Psoas muscle (tissue), 8 donors: Measurements from ENCODE around the gene RAPSN. TPM values are rescaled to one million over a fixed set of nuclear protein-coding genes. Genes with fewer than 3 reads are reported as not detected.

Source experiments
- ATAC-seq, 4 donors: fragments of 200-7000 bp; cut with Tn5 transposase; one replicate each; pipeline ENCODE4 v1.9.1; 2020; ENCODE audit warnings: moderate library complexity in 3 of 4, mild to moderate bottlenecking in 2 of 4
- DNase-seq, 2 donors: peaks; one replicate each; pipeline ENCODE4 v3.0.0-alpha.2; 2020
- H3K27ac ChIP-seq: fragments of 200-600 bp; one replicate; pipeline ENCODE4 v1.8.0; 2022
- H3K27me3 ChIP-seq, 3 donors: fragments of 200-600 bp in 1 of 3; one replicate each; pipeline versions ENCODE4 v1.6.1 to v1.8.0; 2013 to 2022; ENCODE audit warnings: low read length in 2 of 3, mild to moderate bottlenecking in 2 of 3, moderate library complexity in 1 of 3; ENCODE audit not compliant: insufficient read depth in 3 of 3
- H3K36me3 ChIP-seq, 2 donors: fragments of 200-600 bp in 1 of 2; one replicate each; pipeline versions ENCODE4 v1.6.1 to v1.8.0; 2013 to 2022; ENCODE audit warnings: low read depth in 1 of 2, mild to moderate bottlenecking in 1 of 2, moderate library complexity in 1 of 2; ENCODE audit not compliant: insufficient read depth in 1 of 2
- H3K4me1 ChIP-seq: fragments of 200-600 bp; one replicate; pipeline ENCODE4 v1.8.0; 2022
- H3K4me3 ChIP-seq: fragments of 200-600 bp; one replicate; pipeline ENCODE4 v1.8.0; 2022; ENCODE audit warnings: mild to moderate bottlenecking
- H3K9me3 ChIP-seq: fragments of 200-600 bp; one replicate; pipeline ENCODE4 v1.8.0; 2022
- WGBS, 3 donors: extraction: QIAGEN DNeasy Blood & Tissue Kit; methylation state at CpG; one replicate each; pipeline versions ENCODE4 v1.1.6 to v1.1.7; 2013; 5-methylcytosine and 5-hydroxymethylcytosine counted together
- intact Hi-C, 2 donors: fragments of 100-400 bp; cut with DNase I; formaldehyde crosslinking; loops; one replicate each; pipeline versions ENCODE4 v1.11.0 to v1.14.2; 2022
- long read RNA-seq, 2 donors: library from polyadenylated mRNA; unstranded; transcript quantifications; one replicate each; pipeline ENCODE4 v2.0.0, GENCODE V29; 2021
- polyA plus RNA-seq, 3 donors: library from polyadenylated mRNA; stranded (reverse); fragments of 200-250 nt; gene quantifications; one replicate each; pipeline ENCODE4 v1.2.3, GENCODE V29; 2013
- total RNA-seq, 4 donors: library from RNA; stranded (reverse); fragmentation: NEBNext Ultra II Directional in 2 of 4; extraction: Animal tissue kit (Norgen Biotek cat#: 25700) in 2 of 4; gene quantifications; one replicate each; pipeline versions ENCODE4 v1.2.1 to v1.2.4, GENCODE V29; 2021 to 2023
- TF ChIP-seq, protein P1 (sequence below): fragments of 200-600 bp; IDR thresholded peaks from one replicate; pipeline ENCODE4 v1.8.0; 2022; ENCODE audit warnings: antibody characterized with exemption
- donor health status: healthy with polysubstance abuse.
- donor health status: DM: no; HTN: no; CAD: no; lungs with moderate emphysema.
- donor health status: Bipolar disorder and iron deficiency.
- donor health status: healthy.
- donor health status: DM: yes; HTN: yes; CAD: no.
- donor health status: DM: no; HTN: no; CAD: no.
- donor health status: DM: no; HTN: no; CAD: no.
- donor health status: DM: yes; HTN: yes; CAD: no.

RAPSN gene
- 10 to 100 TPM; 47.5 to 90.6 (median 59.5) TPM for total RNA-seq
- 10 to 100 TPM; 37.6 to 79.3 (median 50.0) TPM for polyA plus RNA-seq
- long read RNA-seq, donor 1, transcript RAPSN-201 (8 exons, 1,671 nt), result major isoform, 71 of 125 reads
- long read RNA-seq, donor 1, partial matches to known transcripts, result 7 of 125 reads
- long read RNA-seq, donor 1, other reads (novel, unspliced or antisense), result 41 of 125 reads
- long read RNA-seq, donor 2, transcript RAPSN-202 (6 exons, 1,452 nt), result minor isoform, 6 of 286 reads
- long read RNA-seq, donor 2, transcript RAPSN-201 (8 exons, 1,671 nt), result major isoform, 118 of 286 reads
- long read RNA-seq, donor 2, partial matches to known transcripts, result 59 of 286 reads
- long read RNA-seq, donor 2, other reads (novel, unspliced or antisense), result 99 of 286 reads

DNA sequence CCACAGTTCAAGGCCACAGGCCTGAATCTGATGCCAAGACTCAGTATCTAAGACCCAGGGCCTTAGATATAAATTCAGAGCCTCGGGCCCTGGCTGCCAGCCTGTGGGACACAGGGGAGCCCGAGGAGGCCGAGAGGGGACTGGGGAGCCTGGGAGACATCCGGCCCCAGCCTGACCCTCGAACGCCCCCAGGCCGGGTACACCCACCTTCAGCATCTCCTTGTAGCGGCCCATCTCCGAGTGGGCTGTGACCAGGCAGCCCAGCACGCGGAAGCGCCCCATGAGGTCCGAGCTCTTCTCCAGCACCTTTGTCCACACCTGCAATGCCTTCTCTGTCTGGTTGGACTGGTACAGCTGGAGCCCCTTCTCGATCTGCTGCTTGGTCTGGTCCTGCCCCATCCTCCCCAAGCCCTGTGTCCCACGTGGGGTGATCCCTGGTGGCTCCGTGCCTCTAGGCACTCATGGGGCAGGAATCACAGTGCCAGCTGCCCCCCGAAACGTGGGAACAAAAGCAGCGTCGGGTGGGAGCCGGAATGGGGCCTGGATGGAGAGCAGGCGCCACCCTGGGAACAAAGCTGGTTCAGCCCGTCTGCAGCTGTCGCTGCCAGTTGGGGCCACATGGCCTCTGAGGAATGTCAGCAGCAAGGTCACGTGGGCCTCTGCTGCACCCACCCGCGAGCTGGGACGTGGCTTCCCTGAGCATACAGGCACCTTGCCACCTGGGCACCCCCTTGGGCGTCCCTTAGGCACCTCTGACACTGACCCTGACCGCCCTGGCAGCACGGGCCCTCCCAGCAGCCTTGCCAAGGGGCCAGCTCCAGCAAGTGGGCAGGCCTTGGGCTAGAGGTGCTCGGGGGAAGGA, at the start of gene RAPSN:
TSS of gene RAPSN (minus strand) at position 571 of the 862 bp plus-strand sequence. CDS start at position 399, 172 bp downstream.
- TF ChIP-seq, protein P1, sequence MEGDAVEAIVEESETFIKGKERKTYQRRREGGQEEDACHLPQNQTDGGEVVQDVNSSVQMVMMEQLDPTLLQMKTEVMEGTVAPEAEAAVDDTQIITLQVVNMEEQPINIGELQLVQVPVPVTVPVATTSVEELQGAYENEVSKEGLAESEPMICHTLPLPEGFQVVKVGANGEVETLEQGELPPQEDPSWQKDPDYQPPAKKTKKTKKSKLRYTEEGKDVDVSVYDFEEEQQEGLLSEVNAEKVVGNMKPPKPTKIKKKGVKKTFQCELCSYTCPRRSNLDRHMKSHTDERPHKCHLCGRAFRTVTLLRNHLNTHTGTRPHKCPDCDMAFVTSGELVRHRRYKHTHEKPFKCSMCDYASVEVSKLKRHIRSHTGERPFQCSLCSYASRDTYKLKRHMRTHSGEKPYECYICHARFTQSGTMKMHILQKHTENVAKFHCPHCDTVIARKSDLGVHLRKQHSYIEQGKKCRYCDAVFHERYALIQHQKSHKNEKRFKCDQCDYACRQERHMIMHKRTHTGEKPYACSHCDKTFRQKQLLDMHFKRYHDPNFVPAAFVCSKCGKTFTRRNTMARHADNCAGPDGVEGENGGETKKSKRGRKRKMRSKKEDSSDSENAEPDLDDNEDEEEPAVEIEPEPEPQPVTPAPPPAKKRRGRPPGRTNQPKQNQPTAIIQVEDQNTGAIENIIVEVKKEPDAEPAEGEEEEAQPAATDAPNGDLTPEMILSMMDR, result no peak
- peaks cover 0 to 16% of the 10 kb centered on the region in 2 donors for H3K36me3 ChIP-seq
- no peaks in the 10 kb centered on the region for H3K27me3 ChIP-seq
- H3K4me1 ChIP-seq, result peaks cover 11% of the 10 kb centered on the region
- no peaks in the 10 kb centered on the region for H3K9me3 ChIP-seq
- H3K4me3 ChIP-seq, result peak within 1 kb of the TSS; percentile 85
- 28 to 60% (median 28%) methylated on average over 28 to 32 of the region's 32 CpGs for WGBS, 3 donors
- peak within 1 kb of the TSS; percentile 88 for H3K27ac ChIP-seq
- intact Hi-C loops, result no loop called here
- ATAC-seq (peak; percentile 94 to 97 (median 96)), DNase-seq (peak; percentile 77 to 92)

DNA sequence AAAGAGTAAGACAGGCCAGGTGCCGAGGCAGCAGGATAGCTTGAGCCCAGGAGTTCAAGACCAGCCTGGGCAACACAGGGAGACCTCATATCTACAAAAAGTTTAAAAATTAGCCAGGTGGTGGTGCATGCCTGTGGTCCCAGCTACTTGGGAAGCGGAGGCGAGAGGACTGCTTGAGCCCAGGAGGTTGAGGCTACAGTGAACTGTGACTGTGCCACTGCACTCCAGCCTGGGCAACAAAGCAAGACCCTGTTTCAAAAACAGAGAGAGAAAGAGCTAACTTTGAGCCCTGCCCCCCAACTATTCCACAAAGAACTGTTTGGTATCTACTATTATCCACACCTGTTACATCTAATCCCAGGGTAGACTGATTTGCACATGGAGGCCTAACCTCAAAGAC, 49.2 kb upstream of the RAPSN start:
- no peaks in the 10 kb centered on the region for H3K9me3 ChIP-seq
- intact Hi-C loops, result no loop called here
- H3K27ac ChIP-seq, result no peak overlapping the region
- H3K4me1 ChIP-seq, result peaks cover 74% of the 10 kb centered on the region
- H3K4me3 ChIP-seq, result no peak overlapping the region
- H3K36me3 ChIP-seq, result peaks cover 10 to 40% of the 10 kb centered on the region in 2 donors
- WGBS, 3 donors, result 96 to 100% (median 97%) methylated on average over 3 of the region's 3 CpGs
- TF ChIP-seq, protein P1, result no peak
- ATAC-seq, result no peak
- DNase-seq, result no peak
- H3K27me3 ChIP-seq, result no peaks in the 10 kb centered on the region

DNA sequence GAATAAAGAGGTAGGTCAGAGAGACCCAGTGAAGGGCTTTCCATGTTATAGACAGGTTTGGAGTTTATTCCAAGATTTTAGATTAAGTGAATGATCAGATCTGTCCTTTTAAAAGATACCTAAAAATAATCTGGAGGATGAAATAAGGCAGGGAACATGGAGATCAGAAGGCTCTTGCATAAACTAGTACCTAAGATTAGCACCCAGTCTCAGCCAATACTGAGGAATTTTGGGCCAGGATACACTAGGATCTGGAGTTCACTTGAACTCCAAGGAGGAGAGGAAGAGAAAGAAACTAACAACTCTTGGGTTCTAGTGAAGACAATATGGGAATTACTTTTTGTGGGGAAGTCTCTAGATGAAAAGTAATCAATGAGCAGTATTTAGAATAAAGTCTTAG, 47.9 kb upstream of the RAPSN start:
- ATAC-seq, result peak in 2 of 4 donors; percentile 57 to 71
- TF ChIP-seq, protein P1, result no peak

DNA sequence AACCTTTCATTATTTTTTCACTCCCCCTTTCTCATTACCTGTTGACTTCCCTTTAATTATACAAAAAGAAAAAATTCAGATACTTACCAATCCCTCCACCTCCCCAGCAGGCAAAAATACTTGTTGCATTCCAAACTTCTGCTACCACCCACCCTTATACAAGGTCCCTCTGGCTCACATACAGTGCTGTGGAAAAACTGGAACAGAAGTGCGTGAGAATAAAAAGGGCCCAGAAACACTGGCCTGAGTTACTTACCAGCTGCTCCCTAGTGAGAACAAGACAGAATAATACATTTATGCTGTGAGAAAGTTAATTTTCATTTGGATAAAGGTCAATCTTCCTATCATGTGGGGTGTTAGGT, 46.9 kb upstream of the RAPSN start:
- ATAC-seq (no peak), DNase-seq (no peak)
- Histone ChIP-seq H3K4me1 (peaks cover 62% of the 10 kb centered on the region), H3K4me3 (no peak overlapping the region), H3K27me3 (no peaks in the 10 kb centered on the region), H3K36me3 (peaks cover 10 to 54% of the 10 kb centered on the region in 2 donors), H3K9me3 (no peaks in the 10 kb centered on the region), H3K27ac (no peak overlapping the region)
- TF ChIP-seq, protein P1, result no peak
- intact Hi-C loops, result no loop called here
- 25 to 67% (median 33%) methylated on average over 1 of the region's 1 CpG for WGBS, 3 donors

More for the DNA sequence above, 47.9 kb upstream of the RAPSN start:
- intact Hi-C loops, result no loop called here
- H3K27ac ChIP-seq, result no peak overlapping the region
- DNase-seq, result no peak
- H3K4me3 ChIP-seq, result no peak overlapping the region
- no peaks in the 10 kb centered on the region for H3K9me3 ChIP-seq
- peaks cover 10 to 53% of the 10 kb centered on the region in 2 donors for H3K36me3 ChIP-seq
- peaks cover 64% of the 10 kb centered on the region for H3K4me1 ChIP-seq
- no peaks in the 10 kb centered on the region for H3K27me3 ChIP-seq
